Ishikawa (cell line): ENCODE data around the gene APOL2.

Experiments used
- FOXM1 ChIP-seq: IDR thresholded peaks from 2 replicates; pipeline ENCODE4 v1.6.1; 2012; ENCODE audit warnings: low read depth, borderline replicate concordance
- MAX ChIP-seq: IDR thresholded peaks from 2 replicates; pipeline ENCODE4 v1.6.1; 2012
- TAF1 ChIP-seq: IDR thresholded peaks from 2 replicates; pipeline ENCODE4 v1.6.1; 2012; ENCODE audit warnings: low read depth, mild to moderate bottlenecking
- YY1 ChIP-seq: IDR thresholded peaks from 2 replicates; pipeline ENCODE4 v1.6.1; 2012; ENCODE audit warnings: low read depth

- TF ChIP-seq YY1 (no peak), FOXM1 (no peak), TAF1 (no peak), MAX (no peak)
Measured at GRCh38 chr22:36267058-36267457, 27.7 kb upstream of the APOL2 start.
